A549 (cell line): ENCODE measurements around the gene LMO7.

Experiments
- CBX2 ChIP-seq: fragments of 200-600 bp; sonication (generic); IDR thresholded peaks from 2 replicates; pipeline ENCODE4 v1.6.1; 2016; ENCODE audit warnings: low read depth, mild to moderate bottlenecking, borderline replicate concordance
- CBX8 ChIP-seq: fragments of 200-600 bp; sonication (generic); IDR thresholded peaks from 2 replicates; pipeline ENCODE4 v1.6.1; 2016
- CHD2 ChIP-seq: fragments of 150-350 bp; IDR thresholded peaks from 2 replicates; pipeline ENCODE4 v1.6.1; 2014; ENCODE audit warnings: low read length; ENCODE audit not compliant: partially characterized antibody
- EHMT2 ChIP-seq: fragments of 200-600 bp; sonication (generic); IDR thresholded peaks from 2 replicates; pipeline ENCODE4 v1.6.1; 2016; ENCODE audit warnings: antibody characterized with exemption, low read depth, mild to moderate bottlenecking, moderate library complexity
- HEYL ChIP-seq: fragments of 250-450 bp; sonication (Bioruptor Pico); IDR thresholded peaks from 2 replicates; pipeline ENCODE4 v1.8.0; 2021; ENCODE audit warnings: mild to moderate bottlenecking, moderate library complexity
- HOXB5 ChIP-seq: fragments of 250-450 bp; sonication (Bioruptor Pico); IDR thresholded peaks from 2 replicates; pipeline ENCODE4 v1.5.0; 2020; ENCODE audit warnings: mild to moderate bottlenecking, moderate library complexity
- KDM5A ChIP-seq: fragments of 200-600 bp; sonication (generic); IDR thresholded peaks from 2 replicates; pipeline ENCODE4 v1.6.1; 2016; ENCODE audit warnings: antibody characterized with exemption, mild to moderate bottlenecking
- MAFK ChIP-seq: fragments of 450-650 bp; IDR thresholded peaks from 2 replicates; pipeline ENCODE4 v1.6.1; 2014; ENCODE audit not compliant: partially characterized antibody
- MYC ChIP-seq: IDR thresholded peaks from 2 replicates; pipeline ENCODE4 v1.6.1; 2012; ENCODE audit warnings: mild to moderate bottlenecking, inconsistent platforms, low read length, improper control_type of control experiment, borderline replicate concordance
- POLR2AphosphoS2 ChIP-seq: conservative IDR thresholded peaks from 2 replicates; pipeline ENCODE4 v1.6.1; 2012; ENCODE audit warnings: low read length, improper control_type of control experiment, inconsistent platforms
- RFX5 ChIP-seq: fragments of 450-650 bp; IDR thresholded peaks from 2 replicates; pipeline ENCODE4 v1.7.1; 2014; ENCODE audit warnings: antibody characterized with exemption, mild to moderate bottlenecking, moderate library complexity
- TF ChIP-seq, protein P1 (sequence below): fragments of >200 bp; sonication (Bioruptor Twin); formaldehyde crosslinking; IDR thresholded peaks from 3 replicates; pipeline ENCODE4 v1.5.1; 2016

- TF ChIP-seq MAFK: no peak
- no peak for TF ChIP-seq KDM5A
- TF ChIP-seq, protein P1, sequence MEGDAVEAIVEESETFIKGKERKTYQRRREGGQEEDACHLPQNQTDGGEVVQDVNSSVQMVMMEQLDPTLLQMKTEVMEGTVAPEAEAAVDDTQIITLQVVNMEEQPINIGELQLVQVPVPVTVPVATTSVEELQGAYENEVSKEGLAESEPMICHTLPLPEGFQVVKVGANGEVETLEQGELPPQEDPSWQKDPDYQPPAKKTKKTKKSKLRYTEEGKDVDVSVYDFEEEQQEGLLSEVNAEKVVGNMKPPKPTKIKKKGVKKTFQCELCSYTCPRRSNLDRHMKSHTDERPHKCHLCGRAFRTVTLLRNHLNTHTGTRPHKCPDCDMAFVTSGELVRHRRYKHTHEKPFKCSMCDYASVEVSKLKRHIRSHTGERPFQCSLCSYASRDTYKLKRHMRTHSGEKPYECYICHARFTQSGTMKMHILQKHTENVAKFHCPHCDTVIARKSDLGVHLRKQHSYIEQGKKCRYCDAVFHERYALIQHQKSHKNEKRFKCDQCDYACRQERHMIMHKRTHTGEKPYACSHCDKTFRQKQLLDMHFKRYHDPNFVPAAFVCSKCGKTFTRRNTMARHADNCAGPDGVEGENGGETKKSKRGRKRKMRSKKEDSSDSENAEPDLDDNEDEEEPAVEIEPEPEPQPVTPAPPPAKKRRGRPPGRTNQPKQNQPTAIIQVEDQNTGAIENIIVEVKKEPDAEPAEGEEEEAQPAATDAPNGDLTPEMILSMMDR: no peak
- TF ChIP-seq MYC: no peak
- no peak for TF ChIP-seq HOXB5 (CRISPR knock-in tag)
- TF ChIP-seq CBX2: no peak
- TF ChIP-seq CHD2: no peak
- no peak for TF ChIP-seq EHMT2
- TF ChIP-seq HEYL: no peak
- no peak for TF ChIP-seq RFX5
- no peak for TF ChIP-seq POLR2AphosphoS2
- TF ChIP-seq CBX8: no peak
These were observed 270.9 kb downstream of the LMO7 start for GRCh38 chr13:75907044-75907443.
